ENCODE data around the gene CADM1.

CADM1 gene

DNA sequence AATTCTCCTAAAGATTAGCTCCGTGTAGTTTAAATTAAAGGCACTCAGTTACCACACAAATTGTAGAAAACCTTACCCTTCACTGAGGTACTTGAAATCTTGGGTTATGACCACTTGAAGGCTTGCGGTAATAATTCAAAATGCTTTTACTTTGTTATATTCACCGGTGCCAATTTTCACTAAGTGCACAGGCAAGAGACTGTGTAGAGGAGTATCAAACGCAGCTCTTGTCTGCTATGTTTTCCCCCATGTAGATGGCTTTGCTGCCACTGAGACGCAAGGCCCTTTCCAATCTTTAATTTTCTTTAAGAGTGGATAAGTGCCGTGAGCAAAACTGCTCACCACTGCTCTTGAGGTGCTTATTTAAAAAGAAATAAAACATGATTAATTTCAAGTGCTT, 155.8 kb downstream of the CADM1 start:
- DNase-seq = peak; percentile 76

- DNase-seq = peak; percentile 22
Measured at GRCh38 chr11:115347106-115347505, 157.1 kb downstream of the CADM1 start.

GRCh38 chr11:115345840-115346239, 158.4 kb downstream of the CADM1 start:
- DNase-seq = no peak

DNA sequence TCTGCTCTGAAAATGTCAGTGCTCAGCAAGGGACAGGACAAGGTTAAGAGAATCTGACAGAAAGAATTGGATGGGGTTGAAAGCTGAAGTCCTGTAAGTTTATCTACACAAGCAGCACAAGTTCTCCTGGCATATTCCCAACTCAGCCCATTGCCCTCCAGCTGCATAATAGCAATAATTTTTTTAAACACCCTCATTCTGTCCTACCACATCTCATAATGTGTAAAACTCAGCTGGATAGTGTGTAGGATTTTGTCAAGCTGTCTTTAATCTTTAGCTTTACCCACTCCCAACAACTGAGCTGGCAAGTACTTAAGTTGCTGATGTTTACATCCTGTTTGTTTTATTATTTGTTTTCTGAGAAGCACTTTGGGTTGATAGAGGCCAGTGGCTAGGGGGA, 158.9 kb downstream of the CADM1 start:
- DNase-seq = no peak

- DNase-seq = no peak
Measured at GRCh38 chr11:115344846-115345245, 159.4 kb downstream of the CADM1 start.

GRCh38 chr11:115342142-115342541, 162.1 kb downstream of the CADM1 start:
- no peak for DNase-seq

- no peak for DNase-seq
Measured at GRCh38 chr11:115340874-115341273, 163.3 kb downstream of the CADM1 start.

GRCh38 chr11:115338476-115338875, 165.7 kb downstream of the CADM1 start:
- no peak for DNase-seq

DNA sequence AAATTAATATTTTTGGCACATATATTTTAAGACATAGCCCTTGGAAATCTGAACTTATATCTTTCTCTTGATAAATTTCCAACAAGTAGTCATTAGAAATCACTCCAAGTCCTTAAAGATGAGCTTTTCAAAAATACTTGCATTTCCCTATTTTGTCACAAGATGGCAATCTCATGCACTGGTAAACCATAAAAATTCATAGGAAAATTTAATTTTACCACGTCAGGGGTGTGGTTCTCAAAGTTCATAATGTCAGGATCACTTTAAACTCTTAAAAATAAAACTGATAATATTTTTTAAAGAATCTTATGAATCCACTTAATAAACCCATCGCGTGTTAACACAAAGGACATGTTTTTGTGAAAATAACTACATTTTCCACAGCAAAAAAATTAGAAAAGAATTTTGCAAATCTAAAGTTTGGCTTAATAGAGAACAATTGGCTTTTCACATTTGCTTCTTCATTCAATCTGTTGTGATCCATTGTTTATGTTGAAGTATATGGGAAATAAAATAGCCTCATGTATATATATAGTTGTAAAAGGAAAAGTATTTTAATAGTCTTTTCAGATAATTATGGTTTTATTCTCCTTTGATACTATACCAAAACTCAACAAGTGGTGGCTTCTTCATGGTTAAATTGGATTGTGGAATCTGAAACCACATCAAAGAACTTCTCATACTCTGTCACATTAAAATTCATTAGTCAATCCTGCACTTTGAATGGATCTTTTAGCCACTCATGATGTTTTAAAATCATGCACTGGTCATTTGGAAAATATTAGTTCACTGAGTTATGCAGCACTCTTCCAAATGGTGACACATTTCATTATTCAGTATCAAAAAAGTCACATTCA, 169.1 kb downstream of the CADM1 start:
- DNase-seq = no peak

GRCh38 chr11:115333949-115334348, 170.3 kb downstream of the CADM1 start:
- DNase-seq = no peak

DNA sequence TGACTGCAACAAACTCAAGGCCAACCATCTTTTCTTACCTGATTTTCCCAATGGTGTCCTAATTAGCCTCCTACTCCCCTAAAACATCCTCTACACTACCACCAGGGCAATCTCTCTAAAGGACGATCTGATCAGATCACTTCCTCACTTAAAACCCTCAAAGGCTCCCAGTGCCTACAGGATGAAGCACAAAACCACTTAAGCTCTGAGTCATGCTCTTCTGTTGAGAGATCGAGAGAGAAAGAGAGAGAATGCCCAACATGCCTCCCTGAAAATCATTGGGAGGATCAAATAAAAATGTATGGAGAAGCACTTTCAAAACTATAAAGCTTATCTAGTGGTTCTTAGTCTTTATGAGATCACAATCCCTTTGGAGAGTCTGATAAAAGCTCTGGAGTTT, 171.1 kb downstream of the CADM1 start:
- no peak for DNase-seq

GRCh38 chr11:115330684-115331482, 173.3 kb downstream of the CADM1 start:
- no peak for DNase-seq

DNA sequence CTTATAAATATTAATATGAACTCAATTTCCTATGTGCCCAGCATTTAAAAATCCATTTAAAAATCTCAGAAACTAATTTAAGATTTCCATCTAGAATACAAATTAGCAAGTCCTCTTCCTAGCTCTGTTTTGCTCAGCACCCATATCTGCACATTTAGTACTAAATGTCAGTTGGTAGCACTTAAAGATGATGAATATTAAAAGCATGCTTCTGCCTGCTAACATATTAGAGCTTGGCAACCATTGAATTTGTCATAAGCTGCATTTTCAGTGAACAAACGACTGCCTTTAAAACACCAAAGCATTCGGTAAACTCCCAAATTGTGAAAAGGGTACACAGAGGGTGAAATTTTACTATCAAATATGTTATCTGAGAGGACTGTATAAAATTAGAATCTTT, 177.7 kb downstream of the CADM1 start:
- DNase-seq = no peak

- no peak for DNase-seq
Measured at GRCh38 chr11:115325523-115325922, 178.7 kb downstream of the CADM1 start.

DNA sequence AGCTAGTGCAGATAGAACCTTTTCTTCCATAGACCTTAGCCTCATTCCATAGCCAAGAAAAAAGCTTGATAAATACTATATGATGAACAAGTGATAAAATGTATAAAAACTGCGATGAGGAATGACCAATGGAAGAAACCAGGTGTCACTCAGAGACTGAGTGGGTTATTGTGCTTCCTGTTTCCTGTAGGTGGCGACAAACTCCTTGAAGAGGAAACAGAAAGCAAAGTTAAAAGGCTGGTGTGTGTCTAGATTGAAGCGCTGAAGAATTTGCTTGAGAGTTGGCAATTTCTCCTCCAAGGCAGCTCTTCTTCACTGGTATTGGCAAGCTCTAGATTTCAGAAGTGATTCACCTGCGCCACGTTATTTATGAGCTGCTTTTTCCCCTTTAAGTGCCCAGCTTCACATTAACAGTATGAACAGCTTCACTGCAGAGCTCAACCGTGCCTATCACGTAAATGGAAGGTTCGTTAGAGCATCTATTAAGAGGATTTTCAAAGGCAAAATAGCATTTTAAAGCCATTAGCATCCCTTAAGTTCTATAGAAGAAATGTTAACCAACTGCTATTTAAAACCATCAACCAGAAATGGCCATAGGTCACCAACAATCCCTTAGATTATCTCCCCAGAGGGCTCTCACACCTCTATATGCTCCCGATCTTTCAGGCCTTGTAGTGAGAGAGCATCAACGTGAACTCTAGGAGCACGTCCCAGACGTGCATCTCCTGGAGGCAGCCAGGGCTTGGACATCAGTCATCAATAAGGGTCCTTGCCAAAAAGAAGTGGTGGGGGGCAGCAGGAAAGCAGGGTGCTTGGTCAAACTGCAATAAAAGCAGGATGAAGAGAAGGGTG, 179.4 kb downstream of the CADM1 start:
- DNase-seq = peak; percentile 84

GRCh38 chr11:115322553-115323203, 181.5 kb downstream of the CADM1 start:
- no peak for DNase-seq

DNA sequence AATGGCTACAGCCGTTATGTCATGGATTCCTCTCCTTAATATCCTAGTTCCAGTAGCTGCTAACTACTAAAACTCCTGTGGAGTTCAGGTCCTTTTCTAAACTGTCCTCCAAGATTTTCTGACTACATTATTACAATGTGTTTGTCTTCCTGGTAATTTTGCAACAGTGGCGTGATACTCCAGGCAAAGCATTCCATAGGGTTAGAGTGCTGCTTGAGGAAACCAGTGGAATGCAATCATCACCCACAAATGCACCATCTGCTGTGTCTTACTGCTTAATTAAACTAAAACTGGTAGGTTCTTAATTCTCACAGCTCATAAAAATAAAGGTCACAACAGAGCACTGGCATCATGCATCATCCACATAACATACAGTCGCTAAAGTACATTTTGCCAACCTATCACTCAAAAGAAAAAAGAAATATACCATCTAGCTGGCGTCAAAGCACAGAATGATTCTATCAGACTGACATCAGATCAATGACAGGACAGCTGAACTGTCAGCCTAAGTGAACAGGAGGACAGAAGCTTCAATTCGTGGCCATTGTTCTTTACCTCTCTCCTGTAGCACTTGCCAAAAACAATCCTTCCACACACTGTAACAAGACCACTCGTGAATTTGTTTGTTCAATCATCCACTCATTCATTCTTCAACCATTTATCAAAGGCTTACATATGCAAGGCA, 182.5 kb downstream of the CADM1 start:
- DNase-seq = no peak

GRCh38 chr11:115317277-115318185, 186.7 kb downstream of the CADM1 start:
- peak; percentile 92 for DNase-seq

GRCh38 chr11:115316696-115317095, 187.5 kb downstream of the CADM1 start:
- DNase-seq = no peak

DNA sequence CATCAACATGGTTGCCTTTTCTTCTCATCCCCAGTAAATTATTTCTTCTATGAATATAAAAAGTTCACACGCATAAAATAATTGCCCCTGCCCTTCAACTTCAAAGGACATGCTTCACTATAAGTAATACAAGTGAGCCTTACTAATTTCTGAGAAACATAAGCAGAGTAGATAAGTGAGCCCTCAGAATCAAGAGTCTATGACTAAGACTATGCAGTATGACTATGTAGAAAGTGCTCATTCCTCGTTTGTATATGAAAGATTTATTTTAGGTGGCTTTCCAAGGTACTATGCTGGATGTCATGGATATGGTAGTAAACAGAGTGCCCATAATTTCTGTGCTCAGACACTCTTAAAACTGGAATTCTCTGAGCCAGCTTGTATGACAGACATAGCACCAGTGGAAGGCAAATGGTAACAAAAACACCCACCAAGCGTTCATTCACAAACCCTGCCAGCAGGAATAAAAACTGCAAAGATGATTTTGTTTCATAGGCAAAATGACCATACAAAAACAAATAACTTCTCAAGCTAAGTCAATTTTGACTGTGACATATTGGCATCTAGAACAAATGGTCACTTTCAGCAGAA, 189.8 kb downstream of the CADM1 start:
- DNase-seq = no peak

All from NCI-H1436 (cell line).